GM23248 (cell line): Measurements from ENCODE around the gene HPN. TPM values are rescaled to one million over a fixed set of nuclear protein-coding genes. Genes with fewer than 3 reads are reported as not detected.

ENCODE experiments used
- DNase-seq: peaks from one replicate; pipeline ENCODE4 v3.0.0-alpha.2; 2015
- H2AFZ ChIP-seq: fragments of 200-600 bp; sonication (generic); 2 replicates; pipeline ENCODE4 v1.6.1; 2016; ENCODE audit warnings: antibody characterized with exemption
- H3F3A ChIP-seq: fragments of 200-600 bp; sonication (generic); 2 replicates; pipeline ENCODE4 v1.6.1; 2016; ENCODE audit warnings: mild to moderate bottlenecking, antibody characterized with exemption, mixed run types; ENCODE audit not compliant: insufficient read depth
- H3K27ac ChIP-seq: fragments of 200-600 bp; sonication (generic); 2 replicates; pipeline ENCODE4 v1.5.1; 2016; ENCODE audit warnings: mild to moderate bottlenecking
- H3K27me3 ChIP-seq: fragments of 200-600 bp; sonication (generic); replicated peaks from 2 replicates; pipeline ENCODE4 v1.6.1; 2016; ENCODE audit warnings: mild to moderate bottlenecking; ENCODE audit not compliant: insufficient read depth
- H3K36me3 ChIP-seq: fragments of 200-600 bp; sonication (generic); 2 replicates; pipeline ENCODE4 v1.6.1; 2016; ENCODE audit warnings: low read depth, mild to moderate bottlenecking
- H3K4me1 ChIP-seq: fragments of 200-600 bp; sonication (generic); 2 replicates; pipeline ENCODE4 v1.6.1; 2016; ENCODE audit warnings: mild to moderate bottlenecking; ENCODE audit not compliant: insufficient read depth
- H3K4me2 ChIP-seq: fragments of 200-600 bp; sonication (generic); one replicate; pipeline ENCODE4 v1.6.1; 2016; ENCODE audit warnings: mild to moderate bottlenecking; ENCODE audit not compliant: unreplicated experiment
- H3K4me3 ChIP-seq: fragments of 200-600 bp; sonication (generic); 2 replicates; pipeline ENCODE4 v1.5.1; 2016; ENCODE audit warnings: mild to moderate bottlenecking
- H3K79me2 ChIP-seq: fragments of 200-600 bp; sonication (generic); 2 replicates; pipeline ENCODE4 v1.6.1; 2016; ENCODE audit warnings: mild to moderate bottlenecking; ENCODE audit not compliant: insufficient read depth
- H3K9ac ChIP-seq: fragments of 200-600 bp; sonication (generic); 2 replicates; pipeline ENCODE4 v1.6.1; 2016; ENCODE audit warnings: mild to moderate bottlenecking
- H3K9me2 ChIP-seq: fragments of 200-600 bp; sonication (generic); 2 replicates; pipeline ENCODE4 v1.6.1; 2016; ENCODE audit warnings: mixed run types, mild to moderate bottlenecking, moderate library complexity; ENCODE audit not compliant: insufficient read depth
- H3K9me3 ChIP-seq: fragments of 200-600 bp; sonication (generic); one replicate; pipeline ENCODE4 v1.6.1; 2017; ENCODE audit warnings: low read depth
- H4K20me1 ChIP-seq: fragments of 200-600 bp; sonication (generic); 2 replicates; pipeline ENCODE4 v1.6.0; 2016; ENCODE audit not compliant: insufficient read depth
- EZH2 ChIP-seq: fragments of 200-600 bp; sonication (generic); IDR thresholded peaks from 2 replicates; pipeline ENCODE4 v1.6.1; 2018; ENCODE audit warnings: antibody characterized with exemption, mild to moderate bottlenecking; ENCODE audit not compliant: insufficient read depth, poor library complexity, severe bottlenecking
- EZH2phosphoT487 ChIP-seq: fragments of 200-600 bp; sonication (generic); IDR thresholded peaks from 2 replicates; pipeline ENCODE4 v1.6.1; 2018; ENCODE audit warnings: antibody characterized with exemption, moderate library complexity, mild to moderate bottlenecking, low read depth; ENCODE audit not compliant: insufficient read depth
- WGBS, 2 experiments: methylation state at CpG; one replicate each; pipeline ENCODE4 v1.1.6; 2015 to 2017; ENCODE audit warnings: low lambda C conversion rate in 2 of 2, low coverage in 1 of 2; ENCODE audit errors: missing lambda C conversion rate in 2 of 2; 5-methylcytosine and 5-hydroxymethylcytosine counted together
- in situ Hi-C: fragments of 300-500 bp; cut with MboI; formaldehyde crosslinking; loops from 2 replicates; pipeline ENCODE4 v1.15.0; 2020
- polyA plus RNA-seq: library from polyadenylated mRNA; unstranded; fragments of >200 nt; fragmentation: Nextera tagmentation; extraction: Ambion mirVana; gene quantifications from 2 replicates; pipeline ENCODE4 v1.2.1, GENCODE V29; 2016
- total RNA-seq: library from RNA; depleted of rRNA; stranded (reverse); fragments of >200 nt; shearing (Covaris generic); gene quantifications from 2 replicates; pipeline ENCODE4 v1.2.3, GENCODE V29; 2014; rRNA removed

The HPN gene
- total and polyA plus RNA-seq, 2 experiments from 2014 or later: not detected

GRCh38 chr19:35112995-35113688, 71.6 kb downstream of the HPN start:
- Histone ChIP-seq H2AFZ (no peak overlapping the region), H3K36me3 (no peaks in the 10 kb centered on the region), H3K9ac (no peak overlapping the region), H3K79me2 (no peaks in the 10 kb centered on the region), H3K9me2 (no peaks in the 10 kb centered on the region), H3F3A (no peaks in the 10 kb centered on the region), H3K4me1 (no peaks in the 10 kb centered on the region), H3K4me3 (no peak overlapping the region), H3K9me3 (no peaks in the 10 kb centered on the region), H3K27ac (no peak overlapping the region), H4K20me1 (no peaks in the 10 kb centered on the region), H3K27me3 (peaks cover 6% of the 10 kb centered on the region; the same call in 1 of the 2 replicates), H3K4me2 (no peak overlapping the region)
- WGBS, 2 experiments: 60 to 62% methylated on average over 15 of the region's 15 CpGs
- peak; percentile 12 for DNase-seq
- in situ Hi-C loops: no loop called here
- TF ChIP-seq EZH2phosphoT487 (no peak), EZH2 (no peak)

GRCh38 chr19:35114353-35115176, 73.0 kb downstream of the HPN start:
- Histone ChIP-seq H3K27ac (no peak overlapping the region), H3K9me2 (no peaks in the 10 kb centered on the region), H3F3A (no peaks in the 10 kb centered on the region), H2AFZ (no peak overlapping the region), H3K9me3 (no peaks in the 10 kb centered on the region), H3K9ac (no peak overlapping the region), H3K4me1 (no peaks in the 10 kb centered on the region), H3K27me3 (peaks cover 6% of the 10 kb centered on the region; the same call in 1 of the 2 replicates), H3K79me2 (no peaks in the 10 kb centered on the region), H3K36me3 (no peaks in the 10 kb centered on the region), H3K4me2 (peak overlapping the region; percentile 5), H3K4me3 (no peak overlapping the region), H4K20me1 (no peaks in the 10 kb centered on the region)
- no peak for TF ChIP-seq EZH2
- no peak for TF ChIP-seq EZH2phosphoT487
- in situ Hi-C loops: no loop called here
- 13 to 18% methylated on average over 21 to 23 of the region's 23 CpGs for WGBS, 2 experiments
- DNase-seq: peak; percentile 38

GRCh38 chr19:35115177-35115951, 73.8 kb downstream of the HPN start, which contains the start of gene FXYD3:
TSS of gene FXYD3 (plus strand) at chr19:35115823. CDS start at chr19:35119377, 3,554 bp downstream.
- no peaks in the 10 kb centered on the region for H3F3A ChIP-seq
- no peak within 1 kb of the TSS for H2AFZ ChIP-seq
- H3K9ac ChIP-seq: no peak within 1 kb of the TSS
- H3K27me3 ChIP-seq: peaks cover 6% of the 10 kb centered on the region; the same call in 1 of the 2 replicates
- no peaks in the 10 kb centered on the region for H3K9me3 ChIP-seq
- no peak within 1 kb of the TSS for H3K27ac ChIP-seq
- H3K4me3 ChIP-seq: no peak within 1 kb of the TSS
- no peaks in the 10 kb centered on the region for H3K79me2 ChIP-seq
- no peaks in the 10 kb centered on the region for H4K20me1 ChIP-seq
- no peaks in the 10 kb centered on the region for H3K9me2 ChIP-seq
- no peak for TF ChIP-seq EZH2phosphoT487
- TF ChIP-seq EZH2: no peak
- no peaks in the 10 kb centered on the region for H3K36me3 ChIP-seq
- H3K4me1 ChIP-seq: peaks cover 2% of the 10 kb centered on the region; the same call in 1 of the 2 replicates
- in situ Hi-C loops: no loop called here
- H3K4me2 ChIP-seq: peak within 1 kb of the TSS; percentile 5
- WGBS, 2 experiments: 43 to 53% methylated on average over 11 to 14 of the region's 14 CpGs
- DNase-seq: no peak

Other genes with a start within 250 kb of the HPN start
- 1.5 and 2.2 TPM in 2 replicates for gene ZNF30, start 114.8 kb upstream of the HPN start, total RNA-seq
- gene ZNF30, start 114.8 kb upstream of the HPN start, polyA plus RNA-seq: 1.7 and 2.2 TPM in 2 replicates
- gene ZNF792, start 77.5 kb upstream of the HPN start, total RNA-seq: 1.8 and 3.8 TPM in 2 replicates
- 0.63 and 1.0 TPM in 2 replicates for gene ZNF792, start 77.5 kb upstream of the HPN start, polyA plus RNA-seq
- gene GRAMD1A, start 41.4 kb upstream of the HPN start, total RNA-seq: 17.3 and 20.5 TPM in 2 replicates
- 31.7 and 33.8 TPM in 2 replicates for gene GRAMD1A, start 41.4 kb upstream of the HPN start, polyA plus RNA-seq
- 1.7 and 2.0 TPM in 2 replicates for gene SCN1B, start 11.3 kb upstream of the HPN start, total RNA-seq
- 1.5 and 1.8 TPM in 2 replicates for gene SCN1B, start 11.3 kb upstream of the HPN start, polyA plus RNA-seq
- not detected in 2 replicates for gene FXYD3, start 74.1 kb downstream of the HPN start, total RNA-seq
- gene FXYD3, start 74.1 kb downstream of the HPN start, polyA plus RNA-seq: not detected in 2 replicates
- 0.86 TPM in 1 of 2 replicates, not detected in the other for gene LGI4, start 93.3 kb downstream of the HPN start, total RNA-seq
- 0.06 and 0.49 TPM in 2 replicates for gene LGI4, start 93.3 kb downstream of the HPN start, polyA plus RNA-seq
- gene FXYD1, start 97.1 kb downstream of the HPN start, total RNA-seq: 0.43 TPM in 1 of 2 replicates, not detected in the other
- 1.2 and 1.9 TPM in 2 replicates for gene FXYD1, start 97.1 kb downstream of the HPN start, polyA plus RNA-seq
- gene FXYD7, start 101.5 kb downstream of the HPN start, total RNA-seq: not detected in 2 replicates
- gene FXYD7, start 101.5 kb downstream of the HPN start, polyA plus RNA-seq: not detected in 2 replicates
- gene FXYD5, start 113.0 kb downstream of the HPN start, total RNA-seq: 209 and 233 TPM in 2 replicates
- gene FXYD5, start 113.0 kb downstream of the HPN start, polyA plus RNA-seq: 496 and 515 TPM in 2 replicates
- not detected in 2 replicates for gene FAM187B, start 187.0 kb downstream of the HPN start, total RNA-seq
- gene FAM187B, start 187.0 kb downstream of the HPN start, polyA plus RNA-seq: not detected in 2 replicates
- not detected in 2 replicates for gene LSR, start 207.3 kb downstream of the HPN start, total RNA-seq
- 2.7 and 3.1 TPM in 2 replicates for gene LSR, start 207.3 kb downstream of the HPN start, polyA plus RNA-seq
- gene USF2, start 227.2 kb downstream of the HPN start, total RNA-seq: 55.8 and 64.6 TPM in 2 replicates
- 10.4 and 10.9 TPM in 2 replicates for gene USF2, start 227.2 kb downstream of the HPN start, polyA plus RNA-seq
- not detected in 2 replicates for gene HAMP, start 240.8 kb downstream of the HPN start, total RNA-seq
- not detected in 2 replicates for gene HAMP, start 240.8 kb downstream of the HPN start, polyA plus RNA-seq